Liver (tissue), 9 donors: ENCODE measurements around the gene MRPL27. TPM values are rescaled to one million over a fixed set of nuclear protein-coding genes. Genes with fewer than 3 reads are reported as not detected.

ENCODE experiments used
- DNase-seq: peaks from one replicate; pipeline ENCODE4 v3.0.0-alpha.2; 2017; ENCODE audit warnings: low spot score
- H3K27ac ChIP-seq, 2 donors: one replicate each; pipeline ENCODE4 v1.7.0; 2013; ENCODE audit warnings: inconsistent platforms in 2 of 2, low read length in 2 of 2, control low read depth in 1 of 2, low read depth in 1 of 2, mild to moderate bottlenecking in 1 of 2
- H3K27me3 ChIP-seq, 4 donors: one replicate each; pipeline versions ENCODE4 v1.6.1 to v1.7.0; 2013; ENCODE audit warnings: low read length in 3 of 4, inconsistent platforms in 1 of 4, mild to moderate bottlenecking in 1 of 4, moderate library complexity in 1 of 4; ENCODE audit not compliant: control insufficient read depth in 4 of 4, insufficient read depth in 4 of 4
- H3K36me3 ChIP-seq, 4 donors: one replicate each; pipeline versions ENCODE4 v1.6.1 to v1.7.0; 2013; ENCODE audit warnings: low read length in 3 of 4, mild to moderate bottlenecking in 3 of 4, low read depth in 1 of 4, moderate library complexity in 1 of 4; ENCODE audit not compliant: control insufficient read depth in 4 of 4, insufficient read depth in 3 of 4
- H3K4me1 ChIP-seq, 4 donors: one replicate each; pipeline versions ENCODE4 v1.6.1 to v1.7.0; 2013; ENCODE audit warnings: low read length in 3 of 4, mild to moderate bottlenecking in 3 of 4, moderate library complexity in 1 of 4; ENCODE audit not compliant: control insufficient read depth in 4 of 4, insufficient read depth in 4 of 4
- H3K4me3 ChIP-seq, 3 donors: one replicate each; pipeline versions ENCODE4 v1.6.1 to v1.7.0; 2013; ENCODE audit warnings: low read length in 3 of 3, control low read depth in 1 of 3, low read depth in 1 of 3, mild to moderate bottlenecking in 1 of 3
- H3K9ac ChIP-seq, 2 donors: one replicate each; pipeline ENCODE4 v1.7.0; 2013; ENCODE audit warnings: low read length in 2 of 2, mild to moderate bottlenecking in 2 of 2, moderate library complexity in 2 of 2, control low read depth in 1 of 2, low read depth in 1 of 2
- H3K9me3 ChIP-seq, 4 donors: one replicate each; pipeline versions ENCODE4 v1.6.1 to v1.7.0; 2013; ENCODE audit warnings: low read length in 3 of 4; ENCODE audit not compliant: control insufficient read depth in 4 of 4
- ATF3 ChIP-seq: IDR thresholded peaks from 2 replicates; pipeline ENCODE4 v1.6.1; 2016; ENCODE audit warnings: antibody characterized with exemption
- CTCF ChIP-seq: fragments of 150-350 bp; IDR thresholded peaks from 2 replicates; pipeline ENCODE4 v1.5.1; 2017; ENCODE audit warnings: improper control_type of control experiment, low read depth, low read length; ENCODE audit not compliant: missing input control
- EGR1 ChIP-seq, 2 donors: IDR thresholded peaks; 2 replicates each; pipeline ENCODE4 v1.6.1; 2016 to 2018; ENCODE audit warnings: antibody characterized with exemption in 2 of 2, low read depth in 2 of 2
- FOXA1 ChIP-seq: IDR thresholded peaks from 2 replicates; pipeline ENCODE4 v1.6.1; 2016; ENCODE audit warnings: antibody characterized with exemption
- FOXA2 ChIP-seq: IDR thresholded peaks from 2 replicates; pipeline ENCODE4 v1.6.1; 2016; ENCODE audit warnings: antibody characterized with exemption
- GABPA ChIP-seq, 2 donors: IDR thresholded peaks in 1 of 2; conservative IDR thresholded peaks in 1 of 2; 2 replicates each; pipeline ENCODE4 v1.6.1; 2016; ENCODE audit warnings: antibody characterized with exemption in 2 of 2, mild to moderate bottlenecking in 1 of 2, moderate library complexity in 1 of 2
- HNF4A ChIP-seq, 2 donors: conservative IDR thresholded peaks; 2 replicates each; pipeline ENCODE4 v1.6.1; 2016; ENCODE audit warnings: antibody characterized with exemption in 2 of 2, mild to moderate bottlenecking in 2 of 2
- HNF4G ChIP-seq: IDR thresholded peaks from 2 replicates; pipeline ENCODE4 v1.6.1; 2016; ENCODE audit warnings: antibody characterized with exemption
- JUND ChIP-seq, 2 donors: IDR thresholded peaks; 2 replicates each; pipeline ENCODE4 v1.6.1; 2016; ENCODE audit warnings: antibody characterized with exemption in 2 of 2
- MAX ChIP-seq: IDR thresholded peaks from 2 replicates; pipeline ENCODE4 v1.6.1; 2016; ENCODE audit warnings: antibody characterized with exemption
- RAD21 ChIP-seq, 2 donors: IDR thresholded peaks; 2 replicates each; pipeline ENCODE4 v1.6.1; 2016; ENCODE audit warnings: antibody characterized with exemption in 2 of 2, mild to moderate bottlenecking in 2 of 2
- REST ChIP-seq: IDR thresholded peaks from 2 replicates; pipeline ENCODE4 v1.6.1; 2016; ENCODE audit warnings: antibody characterized with exemption, mild to moderate bottlenecking
- RXRA ChIP-seq, 2 donors: IDR thresholded peaks; 2 replicates each; pipeline ENCODE4 v1.6.1; 2017 to 2018; ENCODE audit warnings: antibody characterized with exemption in 2 of 2, mild to moderate bottlenecking in 1 of 2
- SP1 ChIP-seq: IDR thresholded peaks from 2 replicates; pipeline ENCODE4 v1.6.1; 2018; ENCODE audit warnings: antibody characterized with exemption, mild to moderate bottlenecking
- TAF1 ChIP-seq: conservative IDR thresholded peaks from 2 replicates; pipeline ENCODE4 v1.6.1; 2016; ENCODE audit warnings: antibody characterized with exemption, mild to moderate bottlenecking
- YY1 ChIP-seq: IDR thresholded peaks from 2 replicates; pipeline ENCODE4 v1.6.1; 2016; ENCODE audit warnings: antibody characterized with exemption, mild to moderate bottlenecking
- ZBTB33 ChIP-seq: IDR thresholded peaks from 2 replicates; pipeline ENCODE4 v1.6.1; 2016; ENCODE audit warnings: antibody characterized with exemption
- WGBS: extraction: QIAGEN DNeasy Blood & Tissue Kit; methylation state at CpG from one replicate; pipeline ENCODE4 v1.1.7; 2013; 5-methylcytosine and 5-hydroxymethylcytosine counted together
- polyA plus RNA-seq, 2 donors: library from polyadenylated mRNA; stranded (reverse) in 1 of 2; unstranded in 1 of 2; fragments of 200-250 nt in 1 of 2; fragments of >200 nt in 1 of 2; fragmentation: Nextera tagmentation in 1 of 2; extraction: Ambion mirVana in 1 of 2; gene quantifications; one replicate each; pipeline versions ENCODE4 v1.2.1 to v1.2.3, GENCODE V29; 2013 to 2015
- total RNA-seq, 2 donors: library from RNA; depleted of rRNA; stranded (reverse); fragments of >200 nt; gene quantifications; one replicate each; pipeline ENCODE4 v1.2.3, GENCODE V29; 2014
- donor health status: healthy.
- donor health status: healthy.
- donor health status: healthy.
- donor health status: healthy.
- donor health status: healthy.

The MRPL27 gene
- total and polyA plus RNA-seq, 4 donors, result 25.9 to 87.1 (median 53.5) TPM

GRCh38 chr17:50364715-50365114, 8.3 kb downstream of the MRPL27 start:
- no peak overlapping the region for H3K9ac ChIP-seq
- TF ChIP-seq HNF4G (no peak), EGR1 (IDR thresholded peaks at IDR 0.05; ENCODE audit: low read depth in 2 of 2) (no peak), YY1 (no peak), JUND (IDR thresholded peaks at IDR 0.05) (no peak), MAX (no peak)

GRCh38 chr17:50364061-50364458, 8.9 kb downstream of the MRPL27 start:
- no peak for TF ChIP-seq FOXA1
- no peak for TF ChIP-seq MAX
- no peak for TF ChIP-seq YY1
- no peak for TF ChIP-seq EGR1 (IDR thresholded peaks at IDR 0.05; ENCODE audit: low read depth in 2 of 2)
- TF ChIP-seq HNF4G, result no peak
- TF ChIP-seq FOXA2, result no peak
- no peak for TF ChIP-seq ZBTB33
- TF ChIP-seq RAD21 (IDR thresholded peaks at IDR 0.05), result no peak
- TF ChIP-seq HNF4A (conservative IDR thresholded peaks at IDR 0.05), result no peak
- H3K9ac ChIP-seq, result no peak overlapping the region
- peaks cover 8 to 42% (median 26%) of the 10 kb centered on the region in 4 donors for H3K36me3 ChIP-seq
- no peak overlapping the region for H3K4me3 ChIP-seq
- WGBS, result 53% methylated on average over 4 of the region's 4 CpGs
- H3K4me1 ChIP-seq, result peaks cover 0 to 3% (median 1%) of the 10 kb centered on the region in 4 donors
- H3K27ac ChIP-seq, result no peak overlapping the region
- H3K27me3 ChIP-seq, result no peaks in the 10 kb centered on the region
- no peak for DNase-seq
- no peaks in the 10 kb centered on the region for H3K9me3 ChIP-seq

More at GRCh38 chr17:50364715-50365114, 8.3 kb downstream of the MRPL27 start:
- H3K36me3 ChIP-seq, result peaks cover 8 to 43% (median 31%) of the 10 kb centered on the region in 4 donors
- no peaks in the 10 kb centered on the region for H3K9me3 ChIP-seq
- DNase-seq, result no peak
- 92% methylated on average over 9 of the region's 9 CpGs for WGBS
- no peaks in the 10 kb centered on the region for H3K27me3 ChIP-seq
- no peak overlapping the region for H3K4me3 ChIP-seq
- no peak overlapping the region for H3K27ac ChIP-seq
- H3K4me1 ChIP-seq, result no peaks in the 10 kb centered on the region

- Histone ChIP-seq H3K9me3 (no peaks in the 10 kb centered on the region), H3K9ac (no peak overlapping the region), H3K4me3 (no peak overlapping the region), H3K36me3 (peaks cover 8 to 39% (median 24%) of the 10 kb centered on the region in 4 donors), H3K4me1 (peaks cover 0 to 6% (median 3%) of the 10 kb centered on the region in 4 donors), H3K27ac (no peak overlapping the region), H3K27me3 (no peaks in the 10 kb centered on the region)
- TF ChIP-seq TAF1 (no peak), SP1 (no peak), EGR1 (IDR thresholded peaks at IDR 0.05; ENCODE audit: low read depth in 2 of 2) (no peak), RAD21 (IDR thresholded peaks at IDR 0.05) (no peak), RXRA (IDR thresholded peaks at IDR 0.05) (no peak), MAX (no peak), REST (no peak), CTCF (no peak), YY1 (no peak), HNF4G (no peak), ATF3 (no peak), FOXA1 (no peak), GABPA (IDR thresholded peaks at IDR 0.05 in 1 of 2, conservative IDR thresholded peaks at IDR 0.05 in 1 of 2) (no peak)
- WGBS, result 74% methylated on average over 8 of the region's 8 CpGs
- no peak for DNase-seq
Observed at GRCh38 chr17:50363217-50364060, 9.5 kb downstream of the MRPL27 start.
